Measurements from ENCODE around the gene ANKRD55. TPM values are rescaled to one million over a fixed set of nuclear protein-coding genes. Genes with fewer than 3 reads are reported as not detected.

ANKRD55 gene
- total RNA-seq, 5 donors from 2014 or later (not counting 1 experiment from before 2014, with no cell fraction given), result 2.8 to 19.9 (median 3.4) TPM

DNA sequence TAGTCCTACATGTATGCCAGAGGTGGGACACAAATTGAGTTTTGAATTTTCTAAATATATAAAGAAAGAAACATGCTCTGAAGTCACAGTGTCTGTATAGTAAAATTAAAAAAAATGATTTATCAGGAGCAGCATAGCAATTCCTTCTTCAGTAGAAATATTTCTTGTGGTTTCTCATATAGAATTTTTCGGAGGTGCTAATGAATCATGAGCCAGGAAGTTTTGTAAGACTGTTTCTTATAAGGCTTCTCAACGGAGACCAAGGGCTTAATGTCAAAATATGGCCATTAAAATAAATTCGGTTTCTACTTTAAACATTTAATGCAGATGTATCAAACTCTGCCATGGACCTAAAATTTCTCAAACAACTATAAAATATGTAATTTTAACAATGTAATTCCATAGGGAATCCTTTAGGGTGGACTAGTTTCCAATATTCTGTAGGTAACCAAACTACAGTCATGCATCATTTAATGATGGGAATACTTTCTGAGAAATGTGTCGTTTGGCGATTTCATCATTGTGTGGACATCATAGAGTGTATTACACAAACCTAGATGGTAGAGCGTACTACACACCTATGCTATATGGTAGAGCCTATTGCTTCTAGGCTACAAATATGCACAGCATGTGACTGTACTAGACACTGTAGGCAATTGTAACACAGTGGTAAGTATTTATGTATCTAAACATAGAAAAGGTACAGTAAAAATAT is 66.3 kb downstream of the ANKRD55 start:
- H3K4me3 Mint-ChIP-seq, result no peak overlapping the region
- ATAC-seq (replicated peaks in 1 of 4) (no peak), DNase-seq (no peak)
- no CpG with 5 or more reads among the region's 6 CpGs for WGBS (ENCODE audit: insufficient coverage)
- H3K27me3 Mint-ChIP-seq, result peaks cover 0 to 3% of the 10 kb centered on the region in 2 donors
- Histone ChIP-seq H3K4me1 (ENCODE audit: control insufficient read depth in 1 of 2, extremely low read depth in 1 of 2, insufficient read depth in 2 of 2, low read length in 2 of 2) (peaks cover 11 to 13% of the 10 kb centered on the region in 2 experiments), H3K9me3 (no peaks in the 10 kb centered on the region), H3K4me3 (ENCODE audit: control insufficient read depth in 1 of 2, extremely low read depth in 1 of 2, low read length in 1 of 2) (no peak overlapping the region), H3K36me3 (ENCODE audit: control insufficient read depth in 2 of 2, extremely low read depth in 1 of 2, insufficient read depth in 1 of 2, low read length in 1 of 2) (no peaks in the 10 kb centered on the region), H3K27me3 (replicated peaks in 1 of 2; ENCODE audit: control insufficient read depth in 2 of 2, extremely low read depth in 1 of 2, insufficient read depth in 2 of 2, low read length in 1 of 2) (no peaks in the 10 kb centered on the region), H3K27ac (ENCODE audit: low read length) (no peak overlapping the region)
- no peaks in the 10 kb centered on the region for H3K9me3 Mint-ChIP-seq
- ChIA-PET CTCF (no interaction called here), POLR2A (no interaction called here)
- H3K36me3 Mint-ChIP-seq, result no peaks in the 10 kb centered on the region
- peaks cover 28 to 47% (median 33%) of the 10 kb centered on the region in 3 donors for H3K4me1 Mint-ChIP-seq
- H3K27ac Mint-ChIP-seq, result no peak overlapping the region

DNA sequence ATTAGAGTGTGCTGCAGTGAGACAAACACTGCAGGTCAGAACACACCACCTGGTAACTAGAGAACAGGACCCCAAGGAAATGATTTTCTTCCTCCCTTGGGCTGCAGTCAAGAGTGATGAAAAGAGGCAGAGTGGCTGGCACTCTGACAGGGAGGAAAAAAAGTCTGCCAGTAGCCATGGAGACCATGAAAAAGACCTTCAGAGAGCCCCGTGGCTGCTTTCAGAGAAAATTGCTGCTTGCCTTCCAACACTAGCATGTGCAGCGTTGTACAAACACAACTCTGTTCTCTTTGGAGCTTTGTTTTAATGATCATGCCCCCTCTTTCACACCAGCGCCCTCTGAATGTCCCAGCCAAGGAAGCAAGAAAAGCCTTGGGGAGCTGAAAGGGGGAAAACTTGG is 68.8 kb downstream of the ANKRD55 start:
- ATAC-seq (replicated peaks in 1 of 4), result no peak
- 14% methylated on average over 1 of the region's 3 CpGs for WGBS (ENCODE audit: insufficient coverage)
- peaks cover 49 to 61% (median 55%) of the 10 kb centered on the region in 3 donors for H3K4me1 Mint-ChIP-seq
- no peak overlapping the region for H3K4me3 Mint-ChIP-seq
- H3K9me3 Mint-ChIP-seq, result no peaks in the 10 kb centered on the region
- Histone ChIP-seq H3K27me3 (replicated peaks in 1 of 2; ENCODE audit: control insufficient read depth in 2 of 2, extremely low read depth in 1 of 2, insufficient read depth in 2 of 2, low read length in 1 of 2) (no peaks in the 10 kb centered on the region), H3K4me3 (ENCODE audit: control insufficient read depth in 1 of 2, extremely low read depth in 1 of 2, low read length in 1 of 2) (no peak overlapping the region), H3K4me1 (ENCODE audit: control insufficient read depth in 1 of 2, extremely low read depth in 1 of 2, insufficient read depth in 2 of 2, low read length in 2 of 2) (peaks cover 16 to 26% of the 10 kb centered on the region in 2 experiments), H3K9me3 (no peaks in the 10 kb centered on the region), H3K27ac (ENCODE audit: low read length) (no peak overlapping the region), H3K36me3 (ENCODE audit: control insufficient read depth in 2 of 2, extremely low read depth in 1 of 2, insufficient read depth in 1 of 2, low read length in 1 of 2) (no peaks in the 10 kb centered on the region)
- DNase-seq, result no peak
- H3K36me3 Mint-ChIP-seq, result no peaks in the 10 kb centered on the region
- H3K27me3 Mint-ChIP-seq, result peaks cover 0 to 3% of the 10 kb centered on the region in 2 donors
- peak overlapping the region in 1 of 2 donors; percentile 61 for H3K27ac Mint-ChIP-seq
- ChIA-PET CTCF (interaction anchor here in 1 of 2 donors (0.5 kb wide), 1 partner anchor 201 kb away, joined by 3 read pairs; no protein-coding TSS in a partner anchor), POLR2A (interaction anchor here in 1 of 2 donors (0.6 kb wide), 1 partner anchor 209 kb away, joined by 5 read pairs; no protein-coding TSS in a partner anchor)

DNA sequence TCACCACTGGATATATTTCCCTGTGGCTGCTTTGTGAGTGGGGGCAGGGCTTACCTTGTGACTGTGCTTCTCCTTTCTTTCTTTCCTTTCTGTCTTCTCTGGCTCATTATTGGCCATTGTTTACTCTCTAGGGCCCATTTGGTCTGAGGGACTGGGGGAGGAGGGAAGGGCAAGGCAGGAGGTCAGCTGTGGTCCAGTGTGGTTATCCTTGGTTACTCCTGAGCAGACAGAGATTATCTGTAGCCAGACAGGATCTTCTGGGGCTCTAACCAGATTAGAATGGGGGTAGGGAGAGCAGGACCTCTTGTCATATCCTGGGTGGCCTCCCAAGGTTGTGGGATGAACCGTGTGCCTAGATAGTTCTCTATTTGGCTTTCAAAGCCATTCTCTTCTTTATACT is 71.2 kb downstream of the ANKRD55 start:
- no peak for ATAC-seq (replicated peaks in 1 of 4)
- Histone ChIP-seq H3K27me3 (replicated peaks in 1 of 2; ENCODE audit: control insufficient read depth in 2 of 2, extremely low read depth in 1 of 2, insufficient read depth in 2 of 2, low read length in 1 of 2) (no peaks in the 10 kb centered on the region), H3K4me1 (ENCODE audit: control insufficient read depth in 1 of 2, extremely low read depth in 1 of 2, insufficient read depth in 2 of 2, low read length in 2 of 2) (peaks cover 31 to 36% of the 10 kb centered on the region in 2 experiments), H3K4me3 (ENCODE audit: control insufficient read depth in 1 of 2, extremely low read depth in 1 of 2, low read length in 1 of 2) (no peak overlapping the region), H3K36me3 (ENCODE audit: control insufficient read depth in 2 of 2, extremely low read depth in 1 of 2, insufficient read depth in 1 of 2, low read length in 1 of 2) (no peaks in the 10 kb centered on the region), H3K27ac (ENCODE audit: low read length) (no peak overlapping the region), H3K9me3 (no peaks in the 10 kb centered on the region)
- ChIA-PET CTCF (interaction anchor here in 1 of 2 donors (0.7 to 0.9 kb wide), 2 partner anchors 40 to 74 kb away, joined by 4 to 5 read pairs; no protein-coding TSS in a partner anchor), POLR2A (interaction anchor here in 1 of 2 donors (0.5 kb wide), 1 partner anchor 104 kb away, joined by 4 read pairs; no protein-coding TSS in a partner anchor)
- Mint-ChIP-seq H3K4me3 (peak overlapping the region in 1 of 3 donors; percentile 84), H3K27me3 (peaks cover 0 to 3% of the 10 kb centered on the region in 2 donors), H3K36me3 (no peaks in the 10 kb centered on the region), H3K9me3 (no peaks in the 10 kb centered on the region), H3K27ac (peak overlapping the region; percentile 97), H3K4me1 (peaks cover 55 to 72% (median 64%) of the 10 kb centered on the region in 3 donors)
- no CpG with 5 or more reads among the region's 1 CpG for WGBS (ENCODE audit: insufficient coverage)
- no peak for DNase-seq

DNA sequence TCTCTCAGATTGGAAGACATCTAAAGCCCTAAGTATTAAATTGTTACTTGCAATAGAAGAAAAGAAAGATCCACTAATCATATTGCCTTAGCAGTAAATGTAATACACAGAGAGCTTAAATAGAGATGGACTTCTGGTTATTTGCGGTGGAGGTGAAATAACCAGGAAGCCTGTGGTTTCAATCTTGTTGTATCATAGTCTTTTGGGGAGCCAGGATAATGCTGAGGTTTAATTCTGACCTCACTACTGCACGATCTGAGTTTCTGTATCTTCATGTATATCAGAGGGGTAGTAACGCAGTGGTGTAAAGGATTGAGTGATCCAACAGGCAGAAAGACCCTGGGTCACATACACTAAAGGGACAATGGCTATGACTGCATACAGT is 71.7 kb downstream of the ANKRD55 start:
- POLR2A ChIA-PET, result interaction anchor here in 1 of 2 donors (0.5 kb wide), 1 partner anchor 104 kb away, joined by 4 read pairs; no protein-coding TSS in a partner anchor
- no peak for ATAC-seq (replicated peaks in 1 of 4)
- no peaks in the 10 kb centered on the region for H3K27me3 ChIP-seq (replicated peaks in 1 of 2; ENCODE audit: control insufficient read depth in 2 of 2, extremely low read depth in 1 of 2, insufficient read depth in 2 of 2, low read length in 1 of 2)
- H3K27ac Mint-ChIP-seq, result peak overlapping the region; percentile 97
- CTCF ChIA-PET, result interaction anchor here in 1 of 2 donors (0.9 kb wide), 1 partner anchor 41 kb away, joined by 5 read pairs; no protein-coding TSS in a partner anchor
- no peaks in the 10 kb centered on the region for H3K36me3 ChIP-seq (ENCODE audit: control insufficient read depth in 2 of 2, extremely low read depth in 1 of 2, insufficient read depth in 1 of 2, low read length in 1 of 2)
- peaks cover 60 to 76% (median 69%) of the 10 kb centered on the region in 3 donors for H3K4me1 Mint-ChIP-seq
- no peak for DNase-seq
- H3K36me3 Mint-ChIP-seq, result no peaks in the 10 kb centered on the region
- H3K27ac ChIP-seq (ENCODE audit: low read length), result no peak overlapping the region
- H3K27me3 Mint-ChIP-seq, result peaks cover 0 to 3% of the 10 kb centered on the region in 2 donors
- no peak overlapping the region for H3K4me3 ChIP-seq (ENCODE audit: control insufficient read depth in 1 of 2, extremely low read depth in 1 of 2, low read length in 1 of 2)
- peaks cover 36 to 41% of the 10 kb centered on the region in 2 experiments for H3K4me1 ChIP-seq (ENCODE audit: control insufficient read depth in 1 of 2, extremely low read depth in 1 of 2, insufficient read depth in 2 of 2, low read length in 2 of 2)
- no peaks in the 10 kb centered on the region for H3K9me3 ChIP-seq
- peak overlapping the region in 1 of 3 donors; percentile 84 for H3K4me3 Mint-ChIP-seq
- H3K9me3 Mint-ChIP-seq, result no peaks in the 10 kb centered on the region
- WGBS (ENCODE audit: insufficient coverage), result 93% methylated on average over 2 of the region's 3 CpGs

DNA sequence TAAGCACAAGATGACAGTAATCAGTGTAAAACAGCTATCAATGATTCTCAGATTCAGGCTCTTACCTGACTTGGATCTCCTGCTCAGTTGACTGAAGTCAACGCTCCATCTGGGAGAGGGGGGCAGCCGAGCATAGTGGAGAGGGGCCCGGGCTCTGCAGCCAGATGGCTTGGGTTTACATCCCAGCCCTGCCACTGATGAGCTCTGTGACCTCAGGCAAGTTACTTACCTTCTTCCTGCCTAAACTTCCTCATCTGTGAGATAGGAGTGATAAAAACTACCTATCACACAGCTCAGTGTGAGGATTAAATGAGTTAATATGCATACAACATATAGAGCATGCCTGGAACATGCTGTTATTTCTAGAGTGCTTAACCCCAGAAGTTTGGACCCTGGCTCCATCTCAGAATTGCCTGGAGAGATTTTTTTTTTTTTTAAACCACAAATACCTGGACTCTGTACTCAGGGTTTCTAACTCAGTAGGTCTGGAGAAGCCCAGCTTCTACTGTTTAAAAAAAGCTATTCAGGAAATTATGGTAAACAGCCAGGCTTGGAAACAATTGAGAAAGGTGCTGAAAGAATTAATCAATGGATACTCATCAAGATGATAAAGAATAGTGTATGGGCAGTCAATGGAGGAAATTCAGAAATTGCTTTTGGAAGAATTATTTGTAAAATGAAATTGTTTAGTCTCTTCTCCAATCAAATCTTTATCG is 72.2 kb downstream of the ANKRD55 start:
- Mint-ChIP-seq H3K9me3 (no peaks in the 10 kb centered on the region), H3K4me1 (peaks cover 62 to 76% (median 72%) of the 10 kb centered on the region in 3 donors), H3K36me3 (no peaks in the 10 kb centered on the region), H3K4me3 (peak overlapping the region; percentile 55 to 84 (median 83)), H3K27me3 (peaks cover 0 to 3% of the 10 kb centered on the region in 2 donors), H3K27ac (peak overlapping the region; percentile 97)
- Histone ChIP-seq H3K9me3 (no peaks in the 10 kb centered on the region), H3K4me1 (ENCODE audit: control insufficient read depth in 1 of 2, extremely low read depth in 1 of 2, insufficient read depth in 2 of 2, low read length in 2 of 2) (peaks cover 41 to 46% of the 10 kb centered on the region in 2 experiments), H3K36me3 (ENCODE audit: control insufficient read depth in 2 of 2, extremely low read depth in 1 of 2, insufficient read depth in 1 of 2, low read length in 1 of 2) (no peaks in the 10 kb centered on the region), H3K4me3 (ENCODE audit: control insufficient read depth in 1 of 2, extremely low read depth in 1 of 2, low read length in 1 of 2) (peak overlapping the region; percentile 35 to 40), H3K27ac (ENCODE audit: low read length) (no peak overlapping the region), H3K27me3 (replicated peaks in 1 of 2; ENCODE audit: control insufficient read depth in 2 of 2, extremely low read depth in 1 of 2, insufficient read depth in 2 of 2, low read length in 1 of 2) (no peaks in the 10 kb centered on the region)
- CTCF ChIA-PET, result interaction anchor here in 1 of 2 donors (0.9 kb wide), 1 partner anchor 41 kb away, joined by 5 read pairs; no protein-coding TSS in a partner anchor
- DNase-seq (no peak), ATAC-seq (replicated peaks in 1 of 4) (peak in 2 of 4 experiments; percentile 36 to 55)
- 100% methylated on average over 1 of the region's 4 CpGs for WGBS (ENCODE audit: insufficient coverage)
- POLR2A ChIA-PET, result no interaction called here

DNA sequence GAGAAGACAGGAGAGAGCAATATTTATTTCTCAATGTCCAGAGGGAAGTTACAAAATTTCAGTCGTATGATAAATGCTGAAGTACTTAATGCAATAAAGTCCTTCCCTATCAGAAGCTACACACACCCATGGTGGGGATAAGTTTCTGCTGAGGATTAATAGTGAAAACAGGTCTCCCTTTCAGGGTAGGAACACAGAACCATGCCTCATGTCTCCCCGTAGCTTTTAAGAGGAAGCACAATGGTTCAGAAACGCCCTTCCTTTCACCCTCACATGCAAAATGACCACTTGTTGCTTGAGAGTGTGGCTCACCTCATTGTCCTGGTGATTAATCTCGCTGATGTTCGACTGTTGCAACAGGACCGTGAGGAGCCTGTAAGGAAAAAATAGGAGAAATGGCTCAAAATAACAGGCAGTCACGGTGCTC is 73.6 kb downstream of the ANKRD55 start:
- CTCF ChIA-PET, result interaction anchor here (0.7 to 1.3 kb wide), 3 partner anchors 41 to 675 kb away, joined by 3 to 4 read pairs (median 3); no protein-coding TSS in a partner anchor
- Histone ChIP-seq H3K36me3 (ENCODE audit: control insufficient read depth in 2 of 2, extremely low read depth in 1 of 2, insufficient read depth in 1 of 2, low read length in 1 of 2) (no peaks in the 10 kb centered on the region), H3K4me3 (ENCODE audit: control insufficient read depth in 1 of 2, extremely low read depth in 1 of 2, low read length in 1 of 2) (peak overlapping the region in 1 of 2 donors; percentile 35), H3K27ac (ENCODE audit: low read length) (peak overlapping the region; percentile 5), H3K27me3 (replicated peaks in 1 of 2; ENCODE audit: control insufficient read depth in 2 of 2, extremely low read depth in 1 of 2, insufficient read depth in 2 of 2, low read length in 1 of 2) (no peaks in the 10 kb centered on the region), H3K4me1 (ENCODE audit: control insufficient read depth in 1 of 2, extremely low read depth in 1 of 2, insufficient read depth in 2 of 2, low read length in 2 of 2) (peaks cover 48 to 56% of the 10 kb centered on the region in 2 experiments), H3K9me3 (no peaks in the 10 kb centered on the region)
- Mint-ChIP-seq H3K4me1 (peaks cover 74 to 88% (median 80%) of the 10 kb centered on the region in 3 donors), H3K4me3 (peak overlapping the region; percentile 55 to 84 (median 83)), H3K27me3 (peaks cover 0 to 3% of the 10 kb centered on the region in 2 donors), H3K9me3 (no peaks in the 10 kb centered on the region), H3K27ac (peak overlapping the region; percentile 97), H3K36me3 (no peaks in the 10 kb centered on the region)
- DNase-seq (no peak), ATAC-seq (replicated peaks in 1 of 4) (no peak)
- POLR2A ChIA-PET, result no interaction called here
- WGBS (ENCODE audit: insufficient coverage), result 77% methylated on average over 3 of the region's 7 CpGs

All from T-cell (primary cell).